Measurements from ENCODE around the gene SLC27A6.
"Not testable (repeated sequence)": the region's sequence is repeated elsewhere in the genome, so short reads cannot be mapped to it uniquely, and the experiment has no call there.

The SLC27A6 gene

GRCh38 chr5:129003232-129003631, 37.9 kb downstream of the SLC27A6 start:
- no peak for DNase-seq

GRCh38 chr5:129014185-129014584, 48.9 kb downstream of the SLC27A6 start:
- no peak for DNase-seq

- DNase-seq = no peak
Observed at GRCh38 chr5:129018837-129019236, 53.5 kb downstream of the SLC27A6 start.

- no peak for DNase-seq
Observed at GRCh38 chr5:129019401-129019908, 54.2 kb downstream of the SLC27A6 start.

- DNase-seq = no peak
Observed at GRCh38 chr5:129020683-129021082, 55.4 kb downstream of the SLC27A6 start.

GRCh38 chr5:129021744-129022143, 56.5 kb downstream of the SLC27A6 start:
- DNase-seq = no peak

- no peak for DNase-seq
Observed at GRCh38 chr5:129022599-129022998, 57.3 kb downstream of the SLC27A6 start.

- DNase-seq = no peak
Observed at GRCh38 chr5:129027260-129027659, 62.0 kb downstream of the SLC27A6 start.

GRCh38 chr5:129031886-129032683, 66.8 kb downstream of the SLC27A6 start:
- DNase-seq = no peak

GRCh38 chr5:129036257-129036656, 71.0 kb downstream of the SLC27A6 start:
- not testable (repeated sequence) for DNase-seq

- DNase-seq = no peak
Observed at GRCh38 chr5:129041196-129041881, 76.1 kb downstream of the SLC27A6 start.

GRCh38 chr5:129042306-129042705, 77.0 kb downstream of the SLC27A6 start:
- no peak for DNase-seq

GRCh38 chr5:129043894-129044293, 78.6 kb downstream of the SLC27A6 start:
- DNase-seq = no peak

- no peak for DNase-seq
Observed at GRCh38 chr5:129046151-129046550, 80.9 kb downstream of the SLC27A6 start.

GRCh38 chr5:129048509-129048908, 83.2 kb downstream of the SLC27A6 start:
- DNase-seq = no peak

GRCh38 chr5:129049126-129049799, 84.0 kb downstream of the SLC27A6 start:
- DNase-seq = no peak

GRCh38 chr5:129051283-129051682, 86.0 kb downstream of the SLC27A6 start:
- no peak for DNase-seq

GRCh38 chr5:129053438-129053837, 88.2 kb downstream of the SLC27A6 start:
- DNase-seq = no peak

GRCh38 chr5:129057329-129057728, 92.0 kb downstream of the SLC27A6 start:
- DNase-seq = no peak

GRCh38 chr5:129061849-129062248, 96.6 kb downstream of the SLC27A6 start:
- no peak for DNase-seq

- no peak for DNase-seq
Observed at GRCh38 chr5:129063483-129064113, 98.3 kb downstream of the SLC27A6 start.

- no peak for DNase-seq
Observed at GRCh38 chr5:129065721-129066120, 100.4 kb downstream of the SLC27A6 start.

GRCh38 chr5:129067745-129068144, 102.5 kb downstream of the SLC27A6 start:
- no peak for DNase-seq
